WTC11 (cell line): ENCODE results near the gene PMS1. TPM values are rescaled to one million over a fixed set of nuclear protein-coding genes. Genes with fewer than 3 reads are reported as not detected.

Experiments
- ATAC-seq: fragments of 200-7000 bp; cut with Tn5 transposase; 2 replicates; pipeline ENCODE4 v1.10.0; 2021; ENCODE audit warnings: mild to moderate bottlenecking, moderate library complexity
- CTCF ChIA-PET: fragments of 300-600 bp; sonication (Branson Sonifier 250); formaldehyde crosslinking; loops from one replicate; lab custom pipeline; 2021; ENCODE audit warnings: antibody characterized with exemption; lab: Charles Lee
- POLR2A ChIA-PET: fragments of 350-600 bp; sonication (Branson Sonifier 250); formaldehyde crosslinking; loops from one replicate; lab custom pipeline; 2021; ENCODE audit warnings: antibody characterized with exemption; lab: Charles Lee
- DNase-seq: peaks from one replicate; pipeline ENCODE4 v3.0.0; 2021; ENCODE audit warnings: low spot score
- H3K27ac Mint-ChIP-seq: 2 replicates; pipeline ENCODE4 v1.8.0; 2021; ENCODE audit warnings: mixed read lengths
- H3K27me3 Mint-ChIP-seq: 2 replicates; pipeline ENCODE4 v1.8.0; 2021; ENCODE audit warnings: low read depth, mild to moderate bottlenecking, moderate library complexity, mixed read lengths
- H3K36me3 Mint-ChIP-seq: 2 replicates; pipeline ENCODE4 v1.8.0; 2021; ENCODE audit warnings: mixed read lengths
- H3K4me1 Mint-ChIP-seq: 2 replicates; pipeline ENCODE4 v1.8.0; 2022; ENCODE audit warnings: mixed read lengths
- H3K4me3 Mint-ChIP-seq: 2 replicates; pipeline ENCODE4 v1.8.0; 2021; ENCODE audit warnings: mild to moderate bottlenecking, moderate library complexity, mixed read lengths
- H3K9me3 Mint-ChIP-seq: 2 replicates; pipeline ENCODE4 v1.8.0; 2021; ENCODE audit warnings: mixed read lengths
- ATF3 ChIP-seq: sonication (generic); formaldehyde crosslinking; conservative IDR thresholded peaks from 2 replicates; pipeline ENCODE4 v1.8.1; 2022; ENCODE audit warnings: mild to moderate bottlenecking, missing genetic modification reagents
- ATF6 ChIP-seq: sonication (generic); formaldehyde crosslinking; IDR thresholded peaks from 2 replicates; pipeline ENCODE4 v1.8.1; 2023; ENCODE audit warnings: mild to moderate bottlenecking, missing genetic modification reagents
- E2F4 ChIP-seq: sonication (generic); formaldehyde crosslinking; IDR thresholded peaks from 2 replicates; pipeline ENCODE4 v1.8.1; 2022; ENCODE audit warnings: low read depth, mild to moderate bottlenecking, moderate library complexity, missing genetic modification reagents, borderline replicate concordance
- FOXP1 ChIP-seq: sonication (generic); formaldehyde crosslinking; IDR thresholded peaks from 2 replicates; pipeline ENCODE4 v1.8.0; 2022; ENCODE audit warnings: missing genetic modification reagents, mild to moderate bottlenecking, moderate library complexity, borderline replicate concordance
- GRHL2 ChIP-seq: fragments of 250-450 bp; sonication (Bioruptor Pico); IDR thresholded peaks from 2 replicates; pipeline ENCODE4 v1.8.0; 2022; ENCODE audit warnings: mild to moderate bottlenecking, moderate library complexity; ENCODE audit not compliant: insufficient replicate concordance, severe bottlenecking
- GTF2I ChIP-seq: fragments of 250-450 bp; sonication (Bioruptor Pico); conservative IDR thresholded peaks from 2 replicates; pipeline ENCODE4 v1.4.0; 2021; ENCODE audit warnings: mild to moderate bottlenecking
- HMGA2 ChIP-seq: fragments of 250-450 bp; sonication (Bioruptor Pico); IDR thresholded peaks from 2 replicates; pipeline ENCODE4 v1.4.0; 2021; ENCODE audit warnings: mild to moderate bottlenecking, moderate library complexity
- JUN ChIP-seq: sonication (generic); formaldehyde crosslinking; IDR thresholded peaks from 2 replicates; pipeline ENCODE4 v1.8.0; 2023; ENCODE audit warnings: mild to moderate bottlenecking, missing genetic modification reagents
- MAX ChIP-seq: sonication (generic); formaldehyde crosslinking; IDR thresholded peaks from 2 replicates; pipeline ENCODE4 v1.8.0; 2022; ENCODE audit warnings: mild to moderate bottlenecking, missing genetic modification reagents
- STAT6 ChIP-seq: sonication (generic); formaldehyde crosslinking; conservative IDR thresholded peaks from 2 replicates; pipeline ENCODE4 v1.8.1; 2023; ENCODE audit warnings: mild to moderate bottlenecking, low read depth, missing genetic modification reagents, moderate library complexity
- TCF7 ChIP-seq: sonication (generic); formaldehyde crosslinking; IDR thresholded peaks from 2 replicates; pipeline ENCODE4 v1.8.0; 2022; ENCODE audit warnings: mild to moderate bottlenecking, low read depth, missing genetic modification reagents, moderate library complexity
- USF2 ChIP-seq: sonication (generic); formaldehyde crosslinking; IDR thresholded peaks from 2 replicates; pipeline ENCODE4 v1.8.1; 2023; ENCODE audit warnings: mild to moderate bottlenecking, missing genetic modification reagents, moderate library complexity
- ZNF263 ChIP-seq: sonication (generic); formaldehyde crosslinking; IDR thresholded peaks from 2 replicates; pipeline ENCODE4 v1.8.1; 2022; ENCODE audit warnings: low read depth, mild to moderate bottlenecking, moderate library complexity, missing genetic modification reagents
- ZNF423 ChIP-seq: fragments of 250-450 bp; sonication (Bioruptor Pico); IDR thresholded peaks from 2 replicates; pipeline ENCODE4 v2.1.2; 2022; ENCODE audit warnings: mild to moderate bottlenecking, moderate library complexity
- ZNF532 ChIP-seq: fragments of 250-450 bp; sonication (Bioruptor Pico); IDR thresholded peaks from 2 replicates; pipeline ENCODE4 v1.9.0; 2021; ENCODE audit warnings: mild to moderate bottlenecking, borderline replicate concordance
- total RNA-seq: library from RNA; stranded (reverse); gene quantifications from 3 replicates; pipeline ENCODE4 v1.2.3, GENCODE V29; 2021

Gene PMS1
- total RNA-seq, 1 experiment from 2014 or later = 49.8 TPM

GRCh38 chr2:189899101-189899500 is 114.9 kb downstream of the PMS1 start:
- POLR2A ChIA-PET = no interaction called here
- DNase-seq (no peak), ATAC-seq (no peak)
- CTCF ChIA-PET = no interaction called here
- H3K4me1 Mint-ChIP-seq = no peaks in the 10 kb centered on the region
- no peaks in the 10 kb centered on the region for H3K9me3 Mint-ChIP-seq
- H3K27me3 Mint-ChIP-seq = no peaks in the 10 kb centered on the region
- no peak overlapping the region for H3K4me3 Mint-ChIP-seq
- TF ChIP-seq GTF2I (CRISPR knock-in tag) = no peak
- no peak for TF ChIP-seq ZNF263 (CRISPR knock-in tag)
- TF ChIP-seq GRHL2 (CRISPR knock-in tag) = no peak
- TF ChIP-seq HMGA2 (CRISPR knock-in tag) = no peak
- TF ChIP-seq E2F4 = no peak
- no peak for TF ChIP-seq JUN
- TF ChIP-seq USF2 (CRISPR knock-in tag) = no peak
- no peak for TF ChIP-seq ZNF423 (CRISPR knock-in tag)
- TF ChIP-seq ZNF532 (CRISPR knock-in tag) = no peak
- TF ChIP-seq, all 79 proteins: peak for 0
- Mint-ChIP-seq H3K36me3 (no peaks in the 10 kb centered on the region), H3K27ac (no peak overlapping the region)

GRCh38 chr2:189900726-189901125 is 116.5 kb downstream of the PMS1 start:
- TF ChIP-seq TCF7 (CRISPR knock-in tag) (no peak), ATF6 (CRISPR knock-in tag) (no peak)
- Mint-ChIP-seq H3K27me3 (no peaks in the 10 kb centered on the region), H3K27ac (no peak overlapping the region), H3K36me3 (no peaks in the 10 kb centered on the region), H3K4me1 (no peaks in the 10 kb centered on the region), H3K4me3 (no peak overlapping the region), H3K9me3 (no peaks in the 10 kb centered on the region)
- CTCF ChIA-PET = no interaction called here
- ATAC-seq = no peak
- no peak for DNase-seq
- POLR2A ChIA-PET = no interaction called here

- TF ChIP-seq STAT6 (no peak), ATF3 (no peak), FOXP1 (CRISPR knock-in tag) (no peak), MAX (CRISPR knock-in tag) (no peak)
- ChIA-PET CTCF (no interaction called here), POLR2A (no interaction called here)
- no peak for ATAC-seq
- Mint-ChIP-seq H3K36me3 (no peaks in the 10 kb centered on the region), H3K27me3 (no peaks in the 10 kb centered on the region), H3K27ac (no peak overlapping the region), H3K4me1 (no peaks in the 10 kb centered on the region), H3K9me3 (no peaks in the 10 kb centered on the region), H3K4me3 (no peak overlapping the region)
- DNase-seq = no peak
Observed at GRCh38 chr2:189901664-189902063, 117.4 kb downstream of the PMS1 start.
